ENCODE measurements around the gene CCDC40.

Gene CCDC40

DNA sequence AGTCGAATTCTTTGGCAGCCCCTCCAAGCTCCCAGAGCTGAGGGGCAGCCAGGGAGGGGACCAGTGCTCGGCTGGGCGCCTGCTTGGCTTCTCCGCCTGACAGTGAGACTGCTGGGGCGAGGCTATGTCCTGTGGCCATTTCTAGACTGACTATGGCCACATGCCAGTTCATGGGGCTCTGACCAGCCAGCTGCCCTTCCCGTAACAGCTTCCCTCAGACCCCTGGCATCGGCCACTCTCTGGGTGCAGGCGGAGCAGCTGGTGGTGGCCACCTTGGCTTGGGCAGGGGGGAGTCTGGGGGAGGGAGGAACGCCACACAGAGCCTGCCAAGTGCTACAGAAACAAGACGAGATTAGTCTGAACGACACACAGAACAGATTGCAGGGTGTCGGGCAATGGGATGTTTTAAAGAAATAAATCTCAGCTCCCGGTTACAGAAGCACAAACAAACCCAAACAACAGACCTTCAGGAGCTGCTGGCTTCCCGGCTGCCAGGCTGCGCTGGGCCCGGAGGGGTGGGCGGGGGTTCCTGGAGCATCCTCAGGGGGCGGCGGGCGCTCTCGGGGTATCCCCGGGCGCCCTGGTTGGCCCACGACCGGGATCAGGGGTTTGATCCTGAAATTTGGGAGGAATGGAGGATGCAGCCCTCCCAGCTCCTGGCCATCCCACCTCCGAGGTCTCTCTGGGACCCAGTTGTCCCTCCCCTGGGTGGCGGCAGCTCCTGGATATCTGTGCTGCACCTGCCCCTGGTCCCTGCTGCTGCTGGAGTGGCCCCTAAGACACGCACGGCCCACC lies 35.3 kb upstream of the CCDC40 start:
- DNase-seq (ENCODE audit: low spot score), result peak; percentile 86

DNA sequence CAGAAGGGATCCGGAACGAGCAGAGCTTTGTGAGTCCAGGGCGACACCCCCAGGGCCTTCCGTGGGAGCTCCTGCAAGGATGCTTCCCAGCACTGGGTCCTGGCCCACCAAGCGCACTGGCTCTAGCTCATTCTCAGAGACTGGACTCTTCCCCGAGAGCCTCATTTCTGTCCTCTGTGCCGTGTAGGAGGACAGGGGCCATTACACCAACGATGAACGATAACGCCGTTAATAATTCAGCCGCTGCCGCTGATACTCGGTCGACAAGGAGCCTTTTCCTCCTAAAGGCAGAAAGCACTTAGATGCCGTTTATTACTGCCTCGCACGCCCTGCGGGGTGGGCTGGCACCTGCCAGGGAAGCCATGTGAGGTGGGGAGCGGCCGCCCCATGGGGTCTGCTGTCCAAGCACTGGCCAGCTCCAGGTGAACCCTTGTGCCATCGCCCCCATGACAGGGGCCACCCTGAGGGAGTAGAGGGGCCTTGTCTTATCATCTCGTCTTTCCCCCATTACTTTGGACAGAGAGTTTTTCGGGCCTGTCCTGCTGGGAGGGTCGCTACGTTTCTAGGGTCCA lies 34.3 kb upstream of the CCDC40 start:
- no peak for DNase-seq (ENCODE audit: low spot score)

DNA sequence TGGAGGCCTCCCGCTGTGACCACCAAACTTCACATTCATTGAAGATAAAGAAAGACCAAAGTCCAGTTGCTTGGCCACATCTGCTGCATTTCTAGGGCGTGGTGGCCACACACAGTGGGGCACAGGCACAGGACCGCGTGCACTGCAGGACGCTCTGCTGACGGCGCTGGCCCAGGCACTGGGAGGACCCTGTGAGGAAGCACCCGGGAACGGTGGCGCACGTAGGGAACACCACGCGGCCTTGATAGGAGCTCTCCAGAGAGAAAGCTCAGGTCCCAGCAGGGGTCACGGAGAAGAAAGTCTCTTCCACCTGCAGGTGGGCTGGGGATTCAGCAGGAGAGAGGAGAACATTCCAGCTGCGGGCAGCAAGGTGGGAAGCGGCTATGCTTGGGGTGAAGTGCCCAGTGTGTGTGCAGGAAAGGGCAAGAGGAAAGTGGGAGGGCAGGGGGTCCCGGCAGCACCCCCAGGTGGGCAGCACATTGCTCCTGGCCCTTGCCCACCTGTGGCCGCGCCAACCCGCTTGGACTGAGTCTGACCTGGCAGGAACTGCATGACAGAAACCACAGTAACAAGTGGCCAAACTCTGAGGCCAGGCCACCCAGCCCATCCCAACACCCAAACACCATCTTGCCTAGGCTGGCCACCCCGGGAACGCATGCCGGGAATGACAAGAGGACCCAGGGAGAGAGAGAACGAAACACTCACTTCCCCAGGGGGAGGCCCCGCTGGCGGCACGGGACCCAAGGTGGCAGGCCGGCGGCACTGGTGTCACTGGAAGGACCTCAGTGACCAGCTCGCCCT lies 33.6 kb upstream of the CCDC40 start:
- no peak for DNase-seq (ENCODE audit: low spot score)

DNA sequence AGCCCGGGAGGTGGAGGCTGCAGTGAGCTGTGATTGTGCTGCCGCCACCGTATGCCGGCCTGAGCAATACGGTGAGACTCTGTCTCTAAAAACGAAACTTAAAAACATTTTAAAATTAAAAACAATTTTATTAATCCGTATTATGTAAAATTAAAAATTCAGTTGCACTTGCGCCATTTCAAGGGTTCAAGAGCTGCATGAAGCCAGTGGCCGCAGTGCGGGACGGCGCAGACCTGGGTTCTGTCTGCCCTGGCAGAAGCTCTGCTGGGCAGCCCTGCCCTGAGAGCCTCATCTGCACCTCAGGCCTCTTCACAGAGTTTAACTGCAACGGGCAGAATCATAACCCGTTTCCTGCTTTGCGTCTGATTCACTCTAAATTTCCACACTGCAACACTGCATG lies 32.5 kb upstream of the CCDC40 start:
- DNase-seq (ENCODE audit: low spot score), result no peak

DNA sequence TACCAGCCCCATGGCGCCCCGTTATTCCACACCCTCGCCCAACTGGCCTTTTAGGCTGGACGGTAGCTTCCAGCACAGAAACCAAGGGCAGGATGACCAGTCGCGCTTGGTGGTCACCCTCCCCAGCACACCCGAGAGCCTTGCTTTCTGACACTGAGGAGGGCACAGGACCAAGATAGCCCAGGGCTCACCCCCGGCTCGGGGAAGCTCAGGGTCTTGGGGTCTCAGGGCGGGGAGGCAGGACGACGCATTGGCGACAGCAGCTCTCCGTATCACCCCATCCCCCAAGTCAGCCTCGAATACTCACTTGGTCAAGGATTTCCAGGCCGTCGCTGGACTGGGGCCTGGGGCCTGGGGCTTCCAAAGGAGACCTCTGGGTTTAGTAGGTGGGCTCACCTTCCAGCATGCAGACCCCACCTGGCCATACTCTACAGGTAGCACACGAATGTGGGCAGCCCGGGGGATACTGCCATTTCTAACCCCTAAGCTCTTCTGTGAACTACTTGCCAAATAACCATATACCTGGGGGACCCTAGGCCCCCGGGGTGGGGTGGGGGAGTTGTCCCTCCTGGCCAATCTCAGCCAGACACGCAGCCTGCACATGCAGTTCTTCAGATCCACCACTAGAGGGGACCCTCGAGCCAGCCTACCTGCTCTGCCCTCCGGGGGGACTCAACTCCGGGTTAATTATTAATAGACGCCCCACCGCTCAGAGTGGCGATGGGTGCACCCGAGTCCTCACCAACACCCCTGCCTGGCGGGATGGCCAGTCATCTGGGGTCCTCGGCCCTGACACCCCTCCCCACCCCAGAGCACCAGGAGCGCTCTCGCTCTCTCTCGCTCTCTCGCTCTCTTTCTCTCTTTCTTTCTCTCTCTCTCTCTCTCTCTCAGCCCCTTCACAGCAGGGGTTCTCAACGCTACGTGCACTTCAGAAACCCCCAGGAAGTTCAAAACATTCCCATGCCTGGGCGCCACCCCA lies 30.8 kb upstream of the CCDC40 start:
- peak; percentile 93 for DNase-seq (ENCODE audit: low spot score)

DNA sequence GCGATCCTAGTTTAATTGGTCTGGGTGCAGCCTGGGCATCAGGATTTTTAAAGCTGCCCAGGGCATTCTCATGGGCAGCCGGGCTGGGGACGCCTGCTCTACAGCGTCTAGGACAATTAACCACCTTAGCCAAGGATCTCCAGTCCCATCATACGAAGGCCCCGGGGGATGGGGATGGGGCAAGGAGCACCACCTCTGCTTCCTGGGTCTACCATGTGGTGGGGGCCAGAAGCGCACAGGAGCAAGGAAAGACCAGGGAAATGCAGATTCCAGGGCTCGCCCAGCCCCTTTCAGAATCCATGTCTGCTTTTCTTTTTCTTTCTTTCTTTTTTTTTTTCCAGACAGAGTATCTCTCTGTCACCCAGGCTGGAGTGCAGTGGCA lies 30.1 kb upstream of the CCDC40 start:
- DNase-seq (ENCODE audit: low spot score), result peak; percentile 45

DNA sequence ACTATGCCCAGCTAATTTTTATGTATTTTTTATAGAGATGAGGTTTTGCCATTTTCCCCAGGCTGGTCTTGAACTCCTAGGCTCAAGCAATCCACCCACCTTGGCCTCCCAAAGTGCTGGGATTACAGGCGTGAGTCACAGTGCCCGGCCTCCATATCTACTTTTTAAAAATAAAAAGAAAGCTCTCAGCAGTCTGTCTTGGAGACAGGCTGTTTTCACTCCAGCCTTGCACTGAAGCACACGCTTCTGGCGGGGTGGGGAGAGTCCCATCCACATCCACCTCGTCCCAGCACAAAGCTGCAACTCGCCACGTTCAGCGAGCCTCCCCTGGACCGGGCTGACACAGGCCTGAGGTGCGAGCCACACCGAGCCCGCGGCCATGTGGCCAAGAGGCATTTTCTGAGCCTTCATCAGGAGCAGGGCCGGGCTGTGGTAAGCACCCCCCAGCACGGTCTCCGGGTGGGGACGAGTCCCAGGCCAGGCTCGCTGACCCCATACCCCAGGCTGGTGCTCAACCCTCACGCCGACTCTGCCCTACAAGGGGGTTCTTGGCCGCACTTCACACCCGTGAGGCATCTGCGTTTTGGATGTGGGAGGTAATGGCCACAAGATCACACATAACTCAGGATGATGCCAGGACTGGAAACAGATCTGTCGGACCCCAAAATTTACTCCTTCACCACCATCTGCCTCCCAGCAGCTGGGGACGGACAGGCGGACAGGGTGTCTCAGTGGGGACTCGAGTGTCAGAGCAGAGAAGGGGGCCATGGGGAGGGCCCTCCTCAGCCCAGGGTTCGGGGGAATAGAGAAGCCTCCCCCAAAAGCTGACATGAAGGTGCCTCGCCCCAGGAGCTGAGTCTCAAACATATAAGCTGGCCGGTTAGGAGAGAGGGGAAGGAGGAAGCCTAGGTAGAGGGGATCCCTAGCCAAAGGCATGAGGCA lies 29.4 kb upstream of the CCDC40 start:
- peak; percentile 34 for DNase-seq (ENCODE audit: low spot score)

DNA sequence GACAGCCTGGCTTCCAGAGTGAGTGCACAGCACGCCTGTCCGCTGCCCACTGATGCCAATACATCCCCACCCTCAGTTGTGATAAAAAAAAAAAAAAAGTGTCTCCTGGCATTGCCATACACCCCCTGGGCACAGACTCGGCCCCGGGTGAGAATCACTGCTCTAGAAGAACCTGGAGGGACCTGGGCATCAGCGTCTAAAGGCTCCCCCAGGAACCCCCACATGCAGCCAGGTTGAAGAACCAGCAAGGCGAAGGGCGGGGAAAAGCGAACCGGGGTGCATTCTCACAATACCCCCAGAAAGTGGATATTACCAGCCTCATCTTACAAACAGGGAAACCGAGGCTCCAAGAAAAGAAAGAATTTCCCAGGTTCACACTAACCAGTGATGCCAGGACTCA lies 28.5 kb upstream of the CCDC40 start:
- no peak for DNase-seq (ENCODE audit: low spot score)

DNA sequence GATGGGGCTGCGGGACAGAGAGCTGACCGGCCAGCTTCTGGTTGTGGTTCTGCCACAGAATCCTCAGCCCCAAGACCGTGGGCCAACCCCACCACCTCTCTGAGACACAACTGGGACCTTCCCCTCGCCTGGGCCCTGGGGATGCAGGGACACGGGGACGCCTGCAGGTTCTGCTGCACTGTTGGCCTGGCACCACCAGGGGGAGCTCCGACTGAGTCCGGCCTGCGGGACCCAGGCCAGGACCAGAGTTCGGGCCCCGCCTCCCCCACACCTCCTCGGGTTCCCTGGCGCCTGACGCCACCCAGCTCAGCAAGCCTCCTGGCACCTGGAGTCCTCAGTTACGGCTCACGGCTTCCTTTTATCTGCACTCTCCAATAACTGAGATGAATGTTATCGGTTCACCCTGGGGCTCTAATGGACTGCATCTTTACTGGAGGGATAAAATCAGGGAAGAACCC lies 28.0 kb upstream of the CCDC40 start:
- peak; percentile 98 for DNase-seq (ENCODE audit: low spot score)

DNA sequence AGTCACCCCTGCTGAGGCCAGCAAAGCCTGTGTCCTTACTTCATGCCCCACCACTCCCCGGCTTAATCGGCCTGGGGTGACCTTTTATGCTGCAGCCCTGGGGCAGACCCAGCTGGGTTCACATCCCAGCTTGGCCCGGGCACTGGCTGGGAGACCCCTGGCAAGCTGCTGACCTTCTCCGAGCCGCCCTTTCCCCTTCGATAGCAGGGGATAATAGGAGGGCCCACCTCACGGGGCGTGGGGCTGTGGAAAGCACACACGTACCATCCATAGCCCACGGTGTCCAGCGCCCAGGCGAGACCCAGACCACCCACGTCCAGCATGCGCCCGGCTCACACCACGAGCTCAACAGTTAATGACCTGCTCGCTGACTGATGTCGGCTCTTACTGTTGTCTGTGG lies 27.6 kb upstream of the CCDC40 start:
- DNase-seq (ENCODE audit: low spot score), result no peak

DNA sequence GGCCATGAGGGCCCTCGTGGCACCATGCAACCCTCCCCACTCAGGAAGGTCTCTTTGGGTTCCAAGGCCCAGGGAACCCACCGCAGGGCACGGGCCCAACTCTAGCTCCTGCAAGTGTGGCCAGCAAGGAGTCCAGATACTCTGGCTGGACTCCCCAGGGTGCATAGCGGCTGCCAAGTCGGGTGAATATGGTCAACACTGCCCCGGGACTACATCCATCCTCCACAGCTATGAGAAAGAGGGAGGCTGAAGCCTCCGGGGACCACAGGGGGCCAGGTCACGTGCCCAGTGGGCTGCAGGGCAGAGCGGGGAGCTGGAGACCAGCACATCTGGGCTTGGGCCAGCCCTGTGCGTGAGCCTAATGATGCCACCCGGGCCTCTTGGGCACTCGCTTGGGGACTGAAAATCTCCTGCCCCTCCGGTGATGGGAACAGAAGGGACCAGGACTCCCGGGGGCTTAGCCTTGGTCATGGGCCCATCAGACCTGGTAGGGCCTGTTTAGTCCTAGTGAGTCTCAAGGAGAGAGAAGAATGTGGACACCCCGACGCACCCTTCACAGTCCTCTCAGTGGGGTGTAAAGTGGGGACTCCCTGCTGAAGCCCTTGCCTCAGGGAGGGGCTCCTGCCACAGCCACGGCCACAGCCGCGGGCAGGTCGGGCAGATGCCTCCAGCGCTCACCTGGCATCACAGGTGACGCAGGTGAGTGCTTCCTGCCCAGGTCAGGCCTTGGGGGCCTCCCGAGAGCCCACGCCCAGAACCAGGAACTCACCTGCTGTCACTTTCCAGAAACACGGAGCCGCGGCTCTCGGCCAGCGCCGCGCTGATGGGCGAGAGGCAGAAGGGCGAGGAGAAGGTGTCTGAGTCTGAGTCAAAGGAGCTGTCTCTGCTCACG lies 26.8 kb upstream of the CCDC40 start:
- no peak for DNase-seq (ENCODE audit: low spot score)

DNA sequence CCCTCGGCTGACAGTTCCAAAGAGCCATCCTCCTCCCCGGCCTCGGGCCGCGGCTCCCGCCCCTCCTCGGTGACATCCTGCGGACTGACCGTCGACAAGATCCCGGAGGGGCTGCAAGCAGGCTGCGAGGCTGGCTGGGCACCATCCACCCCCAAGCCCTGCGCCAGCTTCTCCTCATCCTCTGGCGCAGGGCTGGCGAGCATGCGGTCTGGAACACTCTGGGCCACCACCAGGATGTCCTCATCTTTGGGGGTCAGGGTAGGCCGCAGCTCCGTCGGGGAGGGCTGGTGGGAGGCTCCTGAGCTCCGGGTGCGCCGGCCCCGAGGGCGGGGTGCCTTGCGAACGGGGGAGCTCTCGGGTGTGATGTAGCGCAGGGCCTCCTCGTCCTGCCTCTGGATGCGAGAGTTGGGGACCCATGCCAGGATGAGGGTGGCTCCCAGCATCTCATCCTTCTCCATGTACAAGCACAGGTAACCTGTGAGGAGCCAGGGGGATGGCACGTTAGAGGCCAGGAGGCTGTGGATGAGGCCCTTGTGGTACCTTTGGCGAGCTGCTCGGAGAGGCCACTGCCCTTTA lies 26.1 kb upstream of the CCDC40 start:
- DNase-seq (ENCODE audit: low spot score), result no peak

DNA sequence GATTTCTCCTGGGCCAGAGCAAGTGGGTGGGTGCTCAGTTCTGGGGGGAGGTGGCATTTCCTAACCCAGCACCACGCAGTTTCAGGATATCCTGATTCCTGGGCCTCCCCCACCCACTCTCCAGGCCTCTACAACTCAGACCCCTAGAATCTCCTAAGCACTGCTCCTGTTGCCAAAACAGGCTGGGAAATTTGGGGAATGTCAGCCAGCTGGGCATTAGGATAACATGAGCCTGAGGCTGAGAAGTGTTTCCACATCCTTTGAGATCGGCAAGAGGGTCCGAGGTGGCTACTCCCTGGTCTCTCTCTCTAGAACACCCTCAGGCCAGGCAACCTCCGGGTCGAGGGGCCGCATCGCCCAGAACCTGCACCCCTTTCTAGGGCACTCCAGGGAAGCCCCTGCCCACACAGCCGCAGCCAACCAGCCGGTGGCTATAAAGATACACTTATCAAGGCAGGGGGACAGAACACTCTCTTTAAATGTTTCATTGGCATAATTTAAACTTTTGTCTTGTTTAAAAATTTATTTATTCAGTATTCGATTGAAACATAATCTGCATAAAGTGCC lies 24.4 kb upstream of the CCDC40 start:
- no peak for DNase-seq (ENCODE audit: low spot score)

DNA sequence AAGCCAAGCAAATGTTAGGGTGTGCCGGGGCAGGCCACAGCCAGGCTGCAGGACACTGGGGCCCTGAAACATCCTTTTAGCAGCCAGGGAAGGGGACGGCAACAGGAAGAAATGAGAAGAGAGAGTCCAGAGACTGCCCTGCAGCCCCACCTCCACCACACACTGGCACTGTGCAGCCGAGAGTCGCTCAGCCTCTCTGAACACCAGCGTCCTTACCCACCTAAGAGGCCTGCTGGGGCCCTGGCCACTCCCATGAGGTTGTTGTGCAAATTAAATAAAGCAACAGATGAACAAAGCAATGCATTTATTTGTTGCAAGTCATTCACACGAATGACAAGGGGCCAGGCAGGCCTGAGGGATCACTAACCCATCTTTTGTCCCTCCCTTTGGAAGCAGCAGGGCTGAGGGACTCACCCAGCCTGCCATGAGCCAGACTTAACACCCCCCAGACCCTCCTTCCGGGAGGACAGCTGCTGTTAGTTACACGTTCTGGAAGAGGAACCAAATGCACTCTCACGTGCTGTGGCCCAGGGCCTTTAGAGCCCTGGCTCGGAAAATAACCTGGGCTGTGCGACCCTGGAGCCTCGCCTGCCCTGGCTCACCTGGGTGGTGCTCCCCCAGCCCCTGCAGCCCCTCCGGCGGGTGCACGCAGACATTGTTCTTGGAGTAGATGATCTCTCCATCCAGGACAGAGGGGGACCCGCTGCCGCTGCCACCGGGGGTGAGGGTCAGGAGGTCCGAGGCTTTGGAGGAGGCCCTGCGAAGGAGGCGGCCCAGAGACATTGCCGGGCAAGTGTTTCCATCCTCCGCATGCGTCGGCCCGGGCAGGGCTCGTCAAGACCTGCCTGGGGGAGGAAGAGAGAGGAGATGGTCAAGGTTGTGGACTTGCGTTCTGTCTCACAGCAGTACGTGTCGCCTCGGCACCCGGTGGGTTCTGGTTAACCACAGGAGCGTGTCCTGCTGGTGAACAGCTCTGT lies 23.4 kb upstream of the CCDC40 start:
- DNase-seq (ENCODE audit: low spot score), result no peak

DNA sequence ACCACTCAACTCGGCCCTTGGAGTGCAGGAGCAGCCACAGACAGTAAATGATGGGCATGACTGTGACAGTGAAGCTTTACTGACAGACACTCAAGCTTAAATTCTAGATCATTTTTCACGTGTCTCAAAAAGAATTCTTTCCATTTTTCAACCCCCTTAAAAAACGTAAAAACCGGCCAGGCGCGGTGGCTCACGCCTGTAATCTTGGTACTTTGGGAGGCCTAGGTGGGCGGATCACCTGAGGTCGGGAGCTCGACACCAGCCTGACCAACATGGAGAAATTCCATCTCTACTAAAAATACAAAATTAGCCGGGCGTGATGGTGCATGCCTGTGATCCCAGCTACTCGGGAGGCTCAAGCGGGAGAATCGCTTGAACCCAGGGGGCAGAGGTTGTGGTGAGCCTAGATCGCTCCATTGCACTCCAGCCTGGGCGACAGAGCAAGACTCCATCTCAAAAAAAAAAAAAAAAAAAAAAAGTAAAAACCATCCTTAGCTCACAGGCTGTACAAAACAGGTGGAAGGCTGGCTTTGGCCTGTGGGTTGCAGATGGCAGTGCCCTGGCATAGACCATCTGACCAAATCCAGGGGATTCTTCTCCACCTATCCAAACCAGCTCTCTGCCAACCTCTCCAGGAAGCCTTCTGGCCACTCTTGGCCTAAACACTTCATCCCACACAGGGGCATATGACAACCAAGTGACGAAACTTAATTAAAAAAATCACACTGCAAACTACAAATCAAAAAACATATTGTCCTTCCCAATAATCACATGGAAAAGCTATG lies 19.0 kb upstream of the CCDC40 start:
- peak; percentile 31 for DNase-seq (ENCODE audit: low spot score)

DNA sequence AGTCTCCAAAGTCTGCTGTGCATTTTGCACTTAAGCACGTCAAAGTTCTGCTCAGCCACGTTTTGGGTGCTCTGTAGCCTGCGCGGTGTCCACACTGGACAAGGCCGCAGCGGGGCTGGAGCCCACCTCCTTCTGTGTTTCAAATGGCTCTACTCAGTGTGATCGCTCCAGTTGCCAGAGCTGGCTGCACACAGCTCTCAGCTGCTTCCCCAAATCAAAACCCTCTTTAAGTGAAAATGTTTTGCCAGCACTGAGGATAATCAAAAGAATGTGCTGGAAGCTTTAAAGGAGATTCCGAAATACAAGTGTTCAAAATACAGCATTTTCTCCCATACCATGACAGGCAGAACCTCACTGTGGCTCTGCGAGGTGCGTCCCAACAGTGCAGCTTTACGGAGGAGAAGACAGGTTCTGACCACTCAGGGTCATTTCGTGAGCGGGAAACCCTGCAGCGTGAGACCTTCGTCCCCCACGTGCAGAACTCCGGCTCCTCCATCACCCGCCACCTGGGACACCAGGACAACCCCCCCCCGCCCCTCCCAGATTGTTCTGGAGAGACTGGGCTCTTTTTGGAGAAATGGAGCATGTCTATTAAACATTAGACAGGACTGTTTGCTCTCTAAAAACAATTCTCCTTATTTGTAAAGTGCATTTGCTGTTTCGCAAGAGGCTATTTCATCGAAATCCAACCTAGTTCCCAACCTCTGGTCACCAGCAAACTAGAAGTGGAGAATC lies 17.4 kb upstream of the CCDC40 start:
- peak; percentile 37 for DNase-seq (ENCODE audit: low spot score)

Data from D341Med (cell line).